GM19452 (cell line): ENCODE data around the gene CCDC88B.
"Not testable (repeated sequence)": the region's sequence is repeated elsewhere in the genome, so short reads cannot be mapped to it uniquely, and the experiment has no call there.

Source experiments
- ATAC-seq: cut with Tn5 transposase; IDR thresholded peaks from one replicate; pipeline ENCODE4 v1.9.1; 2021; ENCODE audit not compliant: unreplicated experiment

Gene CCDC88B

DNA sequence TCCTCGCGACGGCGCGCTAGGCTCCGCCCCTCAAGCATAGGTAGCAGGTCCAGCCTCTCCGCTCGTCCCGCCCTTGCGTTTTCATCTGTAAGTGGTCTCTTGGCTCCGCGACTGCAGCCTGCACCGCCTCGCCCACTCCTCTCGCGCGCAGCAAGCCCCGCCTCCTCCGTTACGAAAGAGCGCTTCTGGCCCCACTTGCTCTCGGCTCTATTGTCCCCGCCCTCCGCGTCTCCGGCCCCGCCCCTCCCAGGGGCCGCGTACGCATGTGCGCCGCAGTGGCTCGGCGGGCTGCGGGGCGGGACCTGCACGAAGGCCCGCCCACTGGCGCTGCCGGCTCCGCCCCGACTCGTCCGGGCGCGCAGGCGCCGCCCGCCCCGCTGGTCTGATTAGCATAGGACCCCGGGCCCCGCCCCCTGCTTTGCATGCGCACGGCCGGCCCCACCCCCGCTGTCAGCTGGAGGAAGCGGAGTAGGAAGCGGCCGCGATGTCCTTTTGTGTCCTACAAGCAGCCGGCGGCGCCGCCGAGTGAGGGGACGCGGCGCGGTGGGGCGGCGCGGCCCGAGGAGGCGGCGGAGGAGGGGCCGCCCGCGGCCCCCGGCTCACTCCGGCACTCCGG is 34.8 kb upstream of the CCDC88B start, which contains the start of gene ESRRA:
Gene ESRRA (plus strand): TSS at position 450 of the 616 bp plus-strand sequence. CDS start 1,656 bp downstream, outside the sequence.
- peak; percentile 64 for ATAC-seq

DNA sequence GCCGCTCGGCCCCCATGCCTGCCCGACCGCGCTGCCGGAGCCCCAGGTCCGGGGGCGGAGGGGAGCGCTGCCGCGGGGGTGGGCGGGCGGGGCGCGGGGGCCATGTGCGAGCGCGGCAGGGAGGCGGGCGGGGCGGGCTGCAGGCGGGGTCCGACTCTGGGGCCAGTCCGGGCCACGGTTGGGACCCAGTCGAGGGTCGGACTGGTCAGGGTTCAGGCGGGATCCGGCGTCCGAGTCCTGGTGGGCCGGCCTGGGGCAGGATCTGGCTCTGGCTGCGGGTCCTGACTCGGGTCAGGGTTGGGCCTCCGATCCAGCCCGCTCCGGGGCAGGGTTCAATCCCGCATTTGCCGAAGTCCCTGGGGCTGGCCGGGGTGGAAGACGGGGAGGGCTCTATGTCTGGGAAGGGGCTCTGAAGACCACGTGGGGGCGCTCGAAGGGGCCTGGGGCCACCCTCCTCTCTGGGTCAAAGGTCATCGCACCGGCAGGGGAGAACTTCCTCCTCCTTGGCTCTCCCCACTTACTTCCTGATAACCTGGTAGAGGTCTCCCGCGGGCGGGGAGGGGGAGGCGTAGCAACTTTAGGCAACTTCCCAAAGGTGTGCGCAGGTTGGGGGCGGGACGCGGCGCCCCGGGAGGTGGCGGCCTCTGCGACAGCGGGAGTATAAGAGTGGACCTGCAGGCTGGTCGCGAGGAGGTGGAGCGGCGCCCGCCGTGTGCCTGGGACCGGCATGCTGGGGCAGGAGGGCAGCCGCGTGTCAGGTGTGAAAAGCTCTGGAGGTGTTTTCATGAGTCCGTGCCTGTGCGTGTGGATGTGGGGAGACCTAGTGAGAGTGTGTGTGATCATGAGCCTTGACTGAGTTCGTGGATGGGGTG is 34.1 kb upstream of the CCDC88B start:
- ATAC-seq: peak; percentile 27

DNA sequence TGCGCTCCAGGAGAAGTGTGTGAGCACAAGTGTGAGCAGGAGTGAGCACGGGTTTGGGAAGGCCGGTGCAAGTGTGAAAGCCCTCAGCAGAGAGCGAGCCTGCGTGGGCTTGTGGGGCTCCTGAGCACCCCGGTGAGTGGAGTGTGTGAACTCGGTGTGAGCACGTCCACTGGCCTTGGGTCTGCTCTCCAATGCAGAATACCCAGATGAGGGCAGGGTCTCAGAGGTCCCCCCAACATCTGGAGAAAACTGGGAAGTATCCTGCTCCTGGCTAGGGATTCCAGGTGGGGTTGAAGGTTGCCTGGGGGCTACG is 33.5 kb upstream of the CCDC88B start:
- ATAC-seq: no peak

DNA sequence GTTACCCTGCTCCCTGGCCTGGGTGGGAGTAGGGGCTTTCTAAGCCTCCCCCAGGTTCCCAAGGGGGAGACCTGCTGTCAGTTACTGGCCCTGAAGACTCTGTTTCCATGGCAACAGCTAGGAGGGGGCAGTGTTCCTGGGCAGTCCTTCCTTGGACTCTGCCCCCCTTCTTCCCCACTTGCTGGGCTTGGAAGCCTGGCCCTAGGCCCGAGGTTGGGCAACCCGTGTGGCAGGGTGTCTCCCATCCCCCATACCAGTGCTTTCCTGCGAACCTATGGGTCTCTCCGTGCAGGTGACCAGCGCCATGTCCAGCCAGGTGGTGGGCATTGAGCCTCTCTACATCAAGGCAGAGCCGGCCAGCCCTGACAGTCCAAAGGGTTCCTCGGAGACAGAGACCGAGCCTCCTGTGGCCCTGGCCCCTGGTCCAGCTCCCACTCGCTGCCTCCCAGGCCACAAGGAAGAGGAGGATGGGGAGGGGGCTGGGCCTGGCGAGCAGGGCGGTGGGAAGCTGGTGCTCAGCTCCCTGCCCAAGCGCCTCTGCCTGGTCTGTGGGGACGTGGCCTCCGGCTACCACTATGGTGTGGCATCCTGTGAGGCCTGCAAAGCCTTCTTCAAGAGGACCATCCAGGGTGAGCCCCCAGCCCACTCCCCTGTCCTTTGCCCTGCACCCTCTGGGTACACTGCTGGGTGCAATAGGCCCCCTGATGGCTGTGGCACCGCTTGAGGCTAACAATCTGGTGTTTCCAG is 33.0 kb upstream of the CCDC88B start:
- no peak for ATAC-seq

DNA sequence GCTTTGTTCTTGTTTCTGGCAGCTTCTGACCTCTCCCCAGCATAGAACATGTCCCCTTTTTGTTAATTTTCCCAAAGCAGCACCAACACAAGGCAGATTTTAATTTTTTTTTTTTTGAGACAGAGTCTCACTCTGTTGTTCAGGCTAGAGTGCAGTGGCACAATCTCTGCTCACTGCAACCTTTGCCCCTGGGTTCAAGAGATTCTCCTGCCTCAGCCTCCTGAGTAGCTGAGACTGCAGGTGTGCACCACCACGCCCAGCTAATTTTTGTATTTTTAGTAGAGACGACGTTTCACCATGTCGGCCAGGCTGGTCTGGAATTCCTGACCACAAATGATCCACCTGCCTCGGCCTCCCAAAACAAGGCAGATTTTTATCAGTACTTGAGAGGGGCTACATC is 32.2 kb upstream of the CCDC88B start:
- not testable (repeated sequence) for ATAC-seq

DNA sequence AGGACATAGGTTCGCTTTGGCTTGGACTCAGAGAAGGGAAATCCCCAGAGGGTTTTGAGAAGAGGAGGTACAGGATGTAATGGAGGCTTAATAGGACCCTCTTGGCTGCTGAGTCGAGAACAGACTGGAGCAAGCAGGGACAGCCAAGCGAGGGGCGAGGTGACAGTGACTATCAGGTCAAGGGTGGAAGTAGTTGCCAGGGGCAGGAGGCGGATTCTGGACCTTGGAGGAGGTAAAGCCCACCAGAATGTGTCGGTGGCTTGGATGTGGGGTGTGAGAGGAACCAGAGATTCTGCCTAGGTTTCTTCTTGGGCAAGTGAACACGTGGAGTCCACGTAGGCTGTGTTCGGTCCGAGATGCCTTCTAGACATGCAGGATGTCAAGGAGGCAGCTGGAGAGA is 27.1 kb upstream of the CCDC88B start:
- ATAC-seq: no peak

DNA sequence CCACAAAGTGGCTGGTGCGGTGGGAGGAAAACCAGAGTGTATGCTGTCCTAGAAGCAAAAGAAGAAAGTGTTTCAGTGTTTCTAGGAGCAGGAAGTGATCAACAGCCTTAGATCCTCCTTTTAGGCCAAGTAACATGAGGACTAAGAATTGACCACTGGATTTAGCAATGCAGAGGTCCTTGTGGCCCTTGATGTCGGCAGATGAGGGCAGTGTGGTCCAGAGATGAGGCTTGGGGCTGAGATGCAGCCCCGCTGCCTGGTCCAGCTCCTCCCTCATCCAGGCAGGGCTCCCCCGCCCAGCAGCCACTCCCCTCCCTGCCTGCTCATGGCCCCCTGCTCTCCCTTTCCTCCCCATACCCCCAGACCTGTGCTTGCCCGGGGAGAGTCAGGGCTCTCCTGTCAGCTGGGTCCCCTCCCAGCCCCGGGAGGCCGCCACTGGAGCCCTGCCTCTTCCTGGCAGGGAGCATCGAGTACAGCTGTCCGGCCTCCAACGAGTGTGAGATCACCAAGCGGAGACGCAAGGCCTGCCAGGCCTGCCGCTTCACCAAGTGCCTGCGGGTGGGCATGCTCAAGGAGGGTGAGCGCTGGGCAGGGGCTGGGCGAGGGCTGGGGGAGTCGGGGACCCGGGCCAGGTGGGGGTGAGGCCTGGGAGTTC is 26.4 kb upstream of the CCDC88B start:
- no peak for ATAC-seq

DNA sequence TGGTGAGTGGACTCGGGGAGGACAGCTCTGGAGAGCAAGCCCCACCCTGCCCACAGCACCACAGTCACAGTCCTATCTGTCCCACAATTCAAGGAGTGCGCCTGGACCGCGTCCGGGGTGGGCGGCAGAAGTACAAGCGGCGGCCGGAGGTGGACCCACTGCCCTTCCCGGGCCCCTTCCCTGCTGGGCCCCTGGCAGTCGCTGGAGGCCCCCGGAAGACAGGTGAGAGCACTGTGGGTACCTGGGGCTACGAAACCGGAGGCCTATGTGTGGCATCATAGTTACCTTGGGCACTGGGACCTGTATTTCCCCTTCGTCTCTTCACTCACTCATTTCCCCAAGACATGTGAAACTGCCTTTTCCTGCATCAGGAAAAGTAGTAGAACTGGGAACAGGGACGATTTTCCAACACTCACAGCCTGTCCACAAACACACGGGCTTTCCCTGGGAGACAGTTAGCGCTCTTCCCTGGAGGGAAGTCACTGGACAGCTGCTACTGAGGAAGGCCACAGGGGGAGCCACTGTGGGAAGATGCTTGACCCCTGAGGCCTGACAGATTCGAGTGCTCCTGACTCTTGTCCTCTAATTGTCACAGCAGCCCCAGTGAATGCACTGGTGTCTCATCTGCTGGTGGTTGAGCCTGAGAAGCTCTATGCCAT is 25.7 kb upstream of the CCDC88B start:
- no peak for ATAC-seq

DNA sequence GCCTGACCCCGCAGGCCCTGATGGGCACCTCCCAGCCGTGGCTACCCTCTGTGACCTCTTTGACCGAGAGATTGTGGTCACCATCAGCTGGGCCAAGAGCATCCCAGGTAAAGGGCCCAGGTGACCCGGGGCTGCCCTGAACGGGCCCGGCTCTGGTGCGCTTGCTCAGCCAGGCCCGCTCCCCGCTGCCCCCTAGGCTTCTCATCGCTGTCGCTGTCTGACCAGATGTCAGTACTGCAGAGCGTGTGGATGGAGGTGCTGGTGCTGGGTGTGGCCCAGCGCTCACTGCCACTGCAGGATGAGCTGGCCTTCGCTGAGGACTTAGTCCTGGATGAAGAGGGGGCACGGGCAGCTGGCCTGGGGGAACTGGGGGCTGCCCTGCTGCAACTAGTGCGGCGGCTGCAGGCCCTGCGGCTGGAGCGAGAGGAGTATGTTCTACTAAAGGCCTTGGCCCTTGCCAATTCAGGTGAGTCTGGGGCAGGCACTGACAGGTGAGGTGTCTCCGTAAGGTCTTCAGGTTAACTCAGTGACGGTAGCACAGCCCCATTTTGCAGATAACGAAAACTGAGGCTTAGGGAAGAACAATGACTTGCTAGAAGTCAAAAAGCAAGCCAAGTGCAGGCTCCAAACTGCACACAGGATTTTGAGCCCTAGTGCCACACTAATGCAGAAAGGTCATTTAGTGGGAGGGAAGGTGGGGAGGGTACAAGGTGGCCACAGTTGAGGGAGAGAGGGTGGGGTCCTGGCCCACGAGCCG is 25.0 kb upstream of the CCDC88B start:
- no peak for ATAC-seq

DNA sequence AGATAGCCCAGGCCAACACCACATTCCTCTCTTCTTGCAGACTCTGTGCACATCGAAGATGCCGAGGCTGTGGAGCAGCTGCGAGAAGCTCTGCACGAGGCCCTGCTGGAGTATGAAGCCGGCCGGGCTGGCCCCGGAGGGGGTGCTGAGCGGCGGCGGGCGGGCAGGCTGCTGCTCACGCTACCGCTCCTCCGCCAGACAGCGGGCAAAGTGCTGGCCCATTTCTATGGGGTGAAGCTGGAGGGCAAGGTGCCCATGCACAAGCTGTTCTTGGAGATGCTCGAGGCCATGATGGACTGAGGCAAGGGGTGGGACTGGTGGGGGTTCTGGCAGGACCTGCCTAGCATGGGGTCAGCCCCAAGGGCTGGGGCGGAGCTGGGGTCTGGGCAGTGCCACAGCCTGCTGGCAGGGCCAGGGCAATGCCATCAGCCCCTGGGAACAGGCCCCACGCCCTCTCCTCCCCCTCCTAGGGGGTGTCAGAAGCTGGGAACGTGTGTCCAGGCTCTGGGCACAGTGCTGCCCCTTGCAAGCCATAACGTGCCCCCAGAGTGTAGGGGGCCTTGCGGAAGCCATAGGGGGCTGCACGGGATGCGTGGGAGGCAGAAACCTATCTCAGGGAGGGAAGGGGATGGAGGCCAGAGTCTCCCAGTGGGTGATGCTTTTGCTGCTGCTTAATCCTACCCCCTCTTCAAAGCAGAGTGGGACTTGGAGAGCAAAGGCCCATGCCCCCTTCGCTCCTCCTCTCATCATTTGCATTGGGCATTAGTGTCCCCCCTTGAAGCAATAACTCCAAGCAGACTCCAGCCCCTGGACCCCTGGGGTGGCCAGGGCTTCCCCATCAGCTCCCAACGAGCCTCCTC is 24.1 kb upstream of the CCDC88B start:
- ATAC-seq: not testable (repeated sequence)

DNA sequence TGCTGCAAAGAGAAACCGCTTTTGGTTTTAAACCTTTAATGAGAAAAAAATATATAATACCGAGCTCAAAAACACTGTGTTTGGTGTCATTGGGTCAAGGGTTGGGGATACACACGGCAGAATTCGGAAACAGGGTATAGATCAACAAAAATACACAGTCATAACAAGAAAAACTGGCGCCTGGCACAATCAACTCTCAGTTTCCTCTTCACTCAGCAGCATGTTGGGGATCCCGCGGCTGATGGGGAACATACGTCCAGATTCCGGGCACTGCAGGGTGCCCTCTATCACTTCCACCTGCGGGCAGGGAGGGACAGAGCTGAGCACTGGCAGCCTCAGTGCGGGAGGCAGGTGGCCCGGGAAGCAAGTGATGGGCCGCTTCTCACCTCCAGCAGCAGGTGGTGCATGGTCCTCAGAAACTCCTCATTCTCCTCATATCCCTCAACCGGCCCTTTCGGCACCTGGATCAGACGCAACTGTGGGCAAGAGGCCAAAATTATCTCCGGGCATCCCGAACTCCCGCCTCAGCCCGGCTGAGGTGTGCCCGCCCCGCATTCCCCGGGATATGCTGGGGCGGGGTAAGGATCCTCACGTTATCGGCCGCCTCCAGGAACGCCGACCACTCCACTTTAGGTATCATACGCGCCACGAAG is 23.2 kb upstream of the CCDC88B start:
- no peak for ATAC-seq

DNA sequence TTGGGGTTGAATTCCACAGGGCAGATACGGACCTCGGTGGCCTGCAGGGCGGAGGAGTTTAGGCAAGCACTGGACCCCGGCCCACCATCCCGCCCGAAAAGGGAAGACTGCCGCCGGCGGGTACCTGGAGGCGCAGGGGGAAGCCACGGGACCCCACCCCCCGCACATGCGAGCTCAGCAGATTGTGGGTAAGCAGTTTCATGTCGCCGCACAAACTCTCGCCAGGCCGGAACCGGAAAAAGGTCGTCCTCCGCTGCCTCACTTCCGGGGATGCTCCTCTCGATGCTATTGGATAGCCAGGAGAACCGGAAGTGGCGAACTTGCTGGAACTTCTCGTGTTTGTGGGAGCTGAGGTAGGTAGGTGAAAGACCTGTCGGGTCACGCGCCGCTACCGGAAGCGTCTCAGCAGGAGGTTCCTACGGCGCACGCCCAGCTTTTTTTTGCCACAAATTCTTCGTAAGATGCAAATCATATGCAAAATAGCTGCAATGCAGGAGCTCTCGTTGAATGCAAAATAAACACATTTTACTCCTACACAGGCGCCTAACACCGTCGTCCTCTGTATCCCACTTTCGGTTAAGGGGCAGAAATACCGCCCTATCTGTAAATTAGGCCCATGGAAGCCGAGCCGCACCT is 22.6 kb upstream of the CCDC88B start, which contains the start of gene TRMT112:
Gene TRMT112 (minus strand): TSS at position 235 of the 636 bp plus-strand sequence. CDS start 33 bp downstream, at position 202.
- ATAC-seq: peak; percentile 62

DNA sequence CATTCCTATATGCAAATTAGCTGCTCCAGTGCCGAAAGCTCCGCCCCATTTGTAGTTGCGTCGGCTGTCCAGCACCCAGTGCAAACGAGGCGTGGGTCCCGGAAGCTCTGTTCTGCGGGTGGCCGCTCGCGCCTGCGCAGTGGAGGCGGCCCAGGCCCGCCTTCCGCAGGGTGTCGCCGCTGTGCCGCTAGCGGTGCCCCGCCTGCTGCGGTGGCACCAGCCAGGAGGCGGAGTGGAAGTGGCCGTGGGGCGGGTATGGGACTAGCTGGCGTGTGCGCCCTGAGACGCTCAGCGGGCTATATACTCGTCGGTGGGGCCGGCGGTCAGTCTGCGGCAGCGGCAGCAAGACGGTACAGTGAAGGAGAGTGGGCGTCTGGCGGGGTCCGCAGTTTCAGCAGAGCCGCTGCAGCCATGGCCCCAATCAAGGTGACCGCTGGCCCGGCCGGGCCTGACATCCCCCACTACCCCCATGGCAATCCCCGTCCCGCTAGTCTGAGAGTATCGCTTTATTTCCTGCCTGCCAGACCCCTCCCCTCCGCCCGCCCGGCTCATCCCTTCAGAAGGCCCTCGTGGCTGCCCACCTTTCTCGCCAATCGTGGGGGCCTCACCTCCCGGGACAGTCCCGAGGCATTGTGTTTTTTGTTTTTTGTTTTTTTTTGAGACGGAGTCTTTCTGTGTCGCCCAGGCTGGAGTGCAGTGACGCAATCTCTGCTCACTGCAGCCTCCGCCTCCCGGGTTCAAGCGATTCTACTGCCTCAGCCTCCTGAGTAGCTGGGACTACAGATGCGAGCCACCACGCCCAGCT is 21.8 kb upstream of the CCDC88B start, which contains the start of gene PRDX5:
Gene PRDX5 (plus strand): TSS at position 161 of the 805 bp plus-strand sequence. CDS start 95 bp downstream, at position 256.
- ATAC-seq: peak; percentile 70

DNA sequence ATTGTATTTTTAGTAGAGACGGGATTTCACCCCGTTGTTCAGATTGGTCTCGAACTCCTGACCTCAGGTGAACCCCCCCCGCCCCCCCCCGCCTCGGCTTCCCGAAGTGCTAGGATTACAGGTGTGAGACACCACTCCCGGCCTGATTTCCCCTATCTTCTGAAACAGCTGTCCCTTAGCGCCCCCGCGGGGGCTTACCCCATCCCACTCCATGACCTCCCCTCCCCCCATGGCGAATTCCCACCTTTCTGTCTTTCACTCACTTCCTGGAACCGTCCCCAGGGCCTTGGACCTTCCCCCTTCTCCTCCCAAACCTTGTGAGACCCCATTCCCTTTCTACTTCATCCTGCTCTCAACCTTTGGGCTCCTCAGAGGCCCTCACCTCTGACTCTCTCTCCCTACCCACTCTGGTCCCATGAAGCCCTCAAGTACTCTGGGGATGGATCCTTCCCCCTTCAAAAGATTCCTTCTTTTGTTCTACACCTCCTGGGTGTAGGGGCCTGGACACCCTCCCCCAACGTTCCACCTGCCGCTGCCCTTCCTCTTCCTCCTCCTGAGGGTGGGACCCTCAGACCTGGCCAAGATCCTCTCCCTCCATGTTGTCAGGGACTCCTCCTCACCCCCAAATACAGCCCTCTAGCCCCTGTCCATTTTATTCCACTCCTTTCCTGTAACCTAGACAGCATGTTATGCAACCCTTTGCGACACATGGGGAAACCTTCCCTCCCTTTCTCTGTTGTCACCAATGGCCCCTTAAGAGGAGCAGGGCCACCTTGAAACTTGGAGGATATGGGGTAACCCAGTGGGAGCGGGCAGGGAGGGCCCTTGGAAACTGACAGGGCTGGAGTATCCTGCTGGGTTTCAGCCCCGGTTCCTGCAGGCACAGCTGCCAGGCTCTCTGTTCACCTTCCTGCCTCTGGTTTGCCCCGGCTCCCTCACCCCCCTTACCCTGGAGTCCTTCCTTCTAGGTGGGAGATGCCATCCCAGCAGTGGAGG is 20.9 kb upstream of the CCDC88B start:
- ATAC-seq: no peak

DNA sequence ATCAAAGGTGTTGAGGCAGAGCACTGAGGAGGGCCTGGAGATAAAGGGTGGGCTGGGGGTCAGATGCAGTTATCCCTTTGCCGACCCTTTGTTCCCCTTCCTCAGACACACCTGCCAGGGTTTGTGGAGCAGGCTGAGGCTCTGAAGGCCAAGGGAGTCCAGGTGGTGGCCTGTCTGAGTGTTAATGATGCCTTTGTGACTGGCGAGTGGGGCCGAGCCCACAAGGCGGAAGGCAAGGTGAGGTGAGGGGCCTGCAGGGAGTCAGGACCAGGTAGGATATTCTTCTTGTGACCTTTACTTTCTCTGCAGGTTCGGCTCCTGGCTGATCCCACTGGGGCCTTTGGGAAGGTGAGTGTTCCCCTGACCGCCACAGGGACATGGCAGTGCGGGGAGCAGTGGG is 19.4 kb upstream of the CCDC88B start:
- no peak for ATAC-seq

DNA sequence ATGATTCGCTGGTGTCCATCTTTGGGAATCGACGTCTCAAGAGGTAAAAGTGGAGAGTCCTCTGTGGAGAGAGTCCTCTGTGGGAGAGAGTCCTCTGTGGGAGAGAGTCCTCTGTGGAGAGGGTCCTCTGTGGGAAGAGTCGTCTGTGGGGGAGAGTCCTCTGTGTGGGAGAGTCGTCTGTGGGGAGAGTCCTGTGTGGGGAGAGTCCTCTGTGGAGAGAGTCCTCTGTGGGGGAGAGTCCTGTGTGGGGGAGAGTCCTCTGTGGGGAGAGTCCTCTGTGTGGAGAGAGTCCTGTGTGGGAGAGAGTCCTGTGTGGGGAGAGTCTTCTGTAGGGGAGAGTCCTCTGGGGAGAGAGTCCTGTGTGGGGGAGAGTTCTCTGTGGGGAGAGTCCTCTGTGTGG is 19.0 kb upstream of the CCDC88B start:
- ATAC-seq: no peak
